ENCODE results near the gene KRTAP20-2.

DNA sequence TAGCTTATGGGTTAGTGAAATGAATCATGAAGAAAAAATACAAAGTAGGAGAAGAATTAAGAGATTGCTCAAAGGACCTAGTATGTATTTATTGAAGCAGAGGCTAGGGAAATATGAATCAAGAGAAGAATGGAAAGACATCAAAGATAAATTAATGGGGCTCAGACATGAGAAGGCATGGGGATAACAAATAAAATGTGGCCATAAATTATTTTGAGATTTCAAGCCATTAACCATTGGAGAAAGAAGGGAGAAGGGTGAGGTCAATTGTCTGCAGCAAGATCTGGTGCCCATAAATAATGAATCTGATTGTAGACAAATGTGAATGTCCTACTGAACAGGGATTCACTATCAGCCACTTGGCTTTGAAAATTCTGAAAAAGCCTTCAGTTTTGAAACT lies 17.9 kb downstream of the KRTAP20-2 start:
- no peak for TF ChIP-seq CTCF (IDR thresholded peaks at IDR 0.05)
- no peak for TF ChIP-seq POLR2A (IDR thresholded peaks at IDR 0.05)
- no peak for TF ChIP-seq POLR2AphosphoS5 (IDR thresholded peaks at IDR 0.05; ENCODE audit: insufficient read depth in 1 of 2, low read depth in 1 of 2)
